SW 1271 (cell line): ENCODE measurements around the gene FRS3.
"Not testable (repeated sequence)": the region's sequence is repeated elsewhere in the genome, so short reads cannot be mapped to it uniquely, and the experiment has no call there.

Source experiments
- DNase-seq, 2 experiments: peaks; one replicate each; lab custom pipeline; 2025; lab: John Stamatoyannopoulos, UW

The FRS3 gene, protein sequence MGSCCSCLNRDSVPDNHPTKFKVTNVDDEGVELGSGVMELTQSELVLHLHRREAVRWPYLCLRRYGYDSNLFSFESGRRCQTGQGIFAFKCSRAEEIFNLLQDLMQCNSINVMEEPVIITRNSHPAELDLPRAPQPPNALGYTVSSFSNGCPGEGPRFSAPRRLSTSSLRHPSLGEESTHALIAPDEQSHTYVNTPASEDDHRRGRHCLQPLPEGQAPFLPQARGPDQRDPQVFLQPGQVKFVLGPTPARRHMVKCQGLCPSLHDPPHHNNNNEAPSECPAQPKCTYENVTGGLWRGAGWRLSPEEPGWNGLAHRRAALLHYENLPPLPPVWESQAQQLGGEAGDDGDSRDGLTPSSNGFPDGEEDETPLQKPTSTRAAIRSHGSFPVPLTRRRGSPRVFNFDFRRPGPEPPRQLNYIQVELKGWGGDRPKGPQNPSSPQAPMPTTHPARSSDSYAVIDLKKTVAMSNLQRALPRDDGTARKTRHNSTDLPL

GRCh38 chr6:41779788-41780550 is at the start of gene FRS3:
FRS3 (minus strand) TSS chr6:41779900; CDS start chr6:41776987, 2,913 bp downstream.
- DNase-seq = peak; percentile 80 to 94

DNA sequence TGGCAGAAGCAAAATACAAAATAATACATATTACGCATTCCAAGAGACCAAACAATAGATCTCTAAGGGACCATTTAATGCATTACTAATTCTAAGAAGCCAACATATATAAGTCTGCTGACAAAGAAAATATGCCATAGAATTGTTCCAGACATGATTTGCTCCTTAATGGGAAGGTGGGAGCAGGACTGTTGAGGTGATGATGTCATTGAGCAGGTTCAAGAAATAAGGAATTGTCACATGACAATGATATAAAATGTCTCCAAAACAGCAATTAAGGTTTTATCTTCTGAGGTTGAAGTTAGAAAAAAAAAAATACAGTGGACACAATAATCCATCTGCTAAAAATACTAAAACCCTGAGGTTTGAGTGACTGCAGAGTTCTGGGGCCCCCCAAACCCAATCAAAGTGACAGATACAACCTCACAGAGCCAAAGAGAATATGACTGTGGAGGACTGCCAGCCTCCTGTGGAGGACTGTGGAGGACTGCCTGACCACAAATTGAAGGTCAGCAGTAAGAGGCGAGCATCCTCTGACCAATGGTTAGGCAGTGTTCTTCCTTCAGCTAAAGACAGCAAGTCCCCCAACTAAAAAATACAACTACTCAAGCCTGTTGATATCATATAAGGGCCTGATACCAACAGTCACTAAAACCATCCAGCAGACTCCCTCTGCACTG is 46.8 kb upstream of the FRS3 start:
- DNase-seq = no peak

DNA sequence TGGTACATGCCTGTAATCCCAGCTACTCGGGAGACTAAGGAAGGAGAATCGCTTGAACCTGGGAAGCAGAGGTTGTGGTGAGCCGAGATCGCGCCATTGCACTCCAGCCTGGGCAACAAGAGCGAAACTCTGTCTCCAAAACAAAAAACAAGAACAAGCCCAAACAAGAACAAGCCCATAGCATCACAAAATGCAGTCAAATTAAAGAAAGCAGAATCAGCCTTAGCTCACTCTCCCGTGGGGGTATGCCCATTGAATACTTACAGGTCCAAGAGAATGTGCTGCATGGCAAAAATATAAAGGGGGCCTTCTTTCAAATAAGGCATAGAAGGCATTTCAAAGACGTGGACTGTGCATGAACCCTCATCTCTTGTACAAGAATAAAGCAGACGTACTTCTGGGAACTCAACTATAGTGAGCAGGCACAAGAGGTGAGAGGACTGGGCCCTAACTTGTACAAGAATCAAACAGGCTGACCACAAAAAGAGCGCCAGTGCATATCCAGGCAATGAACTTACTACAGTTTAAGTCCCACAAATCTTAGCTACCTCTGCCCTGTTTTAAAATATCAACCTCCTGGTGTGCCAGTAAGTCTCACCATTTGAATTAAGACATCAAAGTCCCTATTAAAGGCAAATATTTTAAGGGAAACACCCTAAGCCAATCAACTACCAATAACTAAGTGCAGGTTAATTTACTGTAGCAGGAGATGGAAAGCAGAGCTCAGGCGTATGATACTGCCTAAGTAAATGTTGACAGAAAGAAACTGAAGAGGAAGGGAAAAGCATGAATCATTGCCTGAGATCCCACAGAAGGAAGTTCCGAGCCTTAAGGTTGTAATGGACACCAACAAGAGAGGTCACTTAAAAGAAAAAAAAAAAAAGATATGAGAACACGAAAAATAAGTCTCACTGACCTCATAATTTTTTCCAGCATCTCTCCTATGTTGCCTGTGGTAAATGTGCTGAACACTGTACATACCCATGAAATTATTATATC is 45.2 kb upstream of the FRS3 start:
- DNase-seq = no peak

DNA sequence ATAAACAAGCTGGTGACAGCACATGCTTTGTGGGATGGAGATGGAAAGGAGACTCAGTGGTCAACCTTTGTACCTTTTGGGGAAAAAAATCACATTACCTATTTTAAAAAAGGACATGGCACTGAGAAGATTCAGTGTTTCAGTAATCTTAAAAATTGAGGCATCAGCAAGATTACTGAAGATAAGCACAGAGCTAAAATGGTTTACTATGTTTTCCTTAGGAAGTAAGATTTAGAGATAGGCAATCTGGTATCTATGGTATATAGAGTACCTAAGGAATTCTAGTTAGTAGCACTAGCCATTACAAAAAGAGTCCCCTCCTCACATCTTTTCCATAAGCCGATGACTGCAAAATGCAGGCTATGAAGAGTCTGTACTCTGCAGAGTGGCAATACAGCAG is 43.5 kb upstream of the FRS3 start:
- DNase-seq = no peak

DNA sequence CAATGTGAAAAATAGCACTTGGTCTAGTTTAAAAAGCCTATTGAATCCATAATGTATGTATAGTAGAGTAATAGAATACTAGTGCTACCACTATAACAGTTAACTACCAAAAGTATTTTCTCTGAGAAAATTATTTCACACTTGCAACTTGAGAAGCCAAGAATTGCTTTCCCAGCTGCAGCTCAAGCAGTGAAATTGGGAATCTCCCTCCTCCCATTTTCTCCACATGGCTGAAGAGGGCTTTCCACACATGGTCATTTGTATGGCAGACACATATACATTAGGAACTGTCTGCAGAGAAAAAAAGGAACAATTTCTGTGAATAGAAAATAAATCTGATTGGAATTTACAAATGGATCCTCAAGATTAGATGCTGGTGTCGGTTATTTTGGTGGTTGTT is 42.3 kb upstream of the FRS3 start:
- DNase-seq = no peak

DNA sequence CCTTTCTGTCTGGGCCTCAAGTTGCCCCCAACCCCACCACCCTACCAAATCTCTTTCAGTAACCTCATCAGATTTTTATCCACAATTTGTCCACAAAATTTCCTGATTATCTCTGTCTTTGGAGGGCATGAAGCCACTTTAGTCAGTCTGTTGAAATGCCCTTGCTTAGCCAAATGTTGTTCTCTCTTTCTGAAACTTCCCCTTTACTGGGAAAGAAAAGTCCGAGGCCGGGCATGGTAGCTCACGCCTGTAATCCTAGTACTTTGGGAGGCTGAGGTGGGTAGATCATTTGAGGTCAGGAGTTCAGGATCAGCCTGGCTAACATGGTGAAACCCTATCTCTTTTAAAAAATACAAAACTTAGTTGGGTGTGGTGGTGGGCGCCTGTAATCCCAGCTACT is 41.6 kb upstream of the FRS3 start:
- no peak for DNase-seq

GRCh38 chr6:41818271-41819054 is 38.8 kb upstream of the FRS3 start:
- no peak for DNase-seq

GRCh38 chr6:41815587-41815986 is 35.9 kb upstream of the FRS3 start:
- DNase-seq = no peak

DNA sequence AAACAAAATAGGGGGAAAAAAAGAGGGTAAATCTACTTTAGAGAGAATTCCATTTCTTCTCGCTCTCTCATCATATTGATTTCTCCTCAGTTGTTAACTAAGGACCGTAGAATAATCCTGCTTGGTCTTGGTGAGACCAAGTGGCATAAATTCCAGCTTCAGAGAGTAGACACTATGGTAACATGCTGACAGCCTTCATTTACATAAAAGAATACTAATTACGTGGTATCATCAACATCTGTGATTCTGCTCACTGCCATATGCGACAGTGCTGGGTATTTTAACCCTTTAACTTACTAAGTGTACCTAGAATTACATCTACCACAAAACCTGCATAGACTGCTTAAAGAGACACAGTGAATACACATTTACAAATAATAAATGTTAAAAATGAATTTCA is 34.9 kb upstream of the FRS3 start:
- no peak for DNase-seq

- no peak for DNase-seq
Observed at GRCh38 chr6:41813956-41814355, 34.3 kb upstream of the FRS3 start.

GRCh38 chr6:41813469-41813868 is 33.8 kb upstream of the FRS3 start:
- DNase-seq = no peak

GRCh38 chr6:41811946-41812345 is 32.2 kb upstream of the FRS3 start:
- not testable (repeated sequence) for DNase-seq

- DNase-seq = no peak
Observed at GRCh38 chr6:41811095-41811494, 31.4 kb upstream of the FRS3 start.

DNA sequence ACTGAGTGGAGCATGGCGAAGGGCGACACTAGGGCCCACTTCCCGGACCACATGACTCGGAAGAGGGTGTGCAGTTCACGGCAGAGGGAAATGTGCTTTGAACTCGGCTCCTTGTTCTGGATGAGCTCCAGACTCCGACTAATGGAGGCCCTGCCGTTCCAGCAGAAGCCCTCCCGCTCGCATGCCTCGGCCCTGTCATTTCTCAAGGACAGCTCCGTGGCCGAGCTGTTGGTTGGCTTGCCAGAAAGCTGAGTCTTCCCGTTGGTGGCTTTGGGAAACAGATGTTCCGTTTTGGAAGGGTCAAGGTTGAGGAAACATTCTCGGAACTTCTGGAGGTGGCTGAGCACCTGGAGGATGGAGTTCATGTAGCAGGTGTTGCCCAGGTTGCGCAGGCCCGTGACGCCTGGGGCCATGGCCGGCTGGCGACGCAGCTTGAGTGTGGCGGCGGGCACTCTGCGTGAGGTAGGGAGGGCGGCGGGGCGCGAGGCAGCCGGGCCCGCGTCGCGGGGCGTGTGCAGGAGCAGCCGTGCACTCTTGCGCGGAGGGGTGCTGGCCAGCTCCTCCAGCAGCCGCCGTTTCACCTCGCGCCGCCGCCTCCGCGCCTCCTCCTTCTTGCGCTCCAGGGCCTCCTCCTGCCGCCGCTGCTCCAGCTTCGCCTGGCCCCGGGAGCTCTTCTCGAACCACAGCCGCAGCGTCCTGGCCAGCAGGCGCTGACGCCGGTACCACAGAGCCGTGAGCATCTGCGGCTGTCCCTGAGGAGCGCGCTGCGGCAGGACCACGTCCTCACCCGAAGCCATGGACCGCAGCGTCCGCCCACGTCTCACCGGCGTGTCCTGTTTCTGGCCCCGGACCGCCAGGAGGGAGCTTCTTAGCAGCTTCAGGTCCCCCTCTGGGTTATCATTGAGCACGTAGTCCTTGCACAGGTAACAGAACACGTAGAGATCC is 26.4 kb upstream of the FRS3 start:
- no peak for DNase-seq

- DNase-seq = peak in 1 of 2 experiments; percentile 17
Observed at GRCh38 chr6:41801380-41801779, 21.7 kb upstream of the FRS3 start.

- DNase-seq = no peak
Observed at GRCh38 chr6:41799559-41799911, 19.8 kb upstream of the FRS3 start.

DNA sequence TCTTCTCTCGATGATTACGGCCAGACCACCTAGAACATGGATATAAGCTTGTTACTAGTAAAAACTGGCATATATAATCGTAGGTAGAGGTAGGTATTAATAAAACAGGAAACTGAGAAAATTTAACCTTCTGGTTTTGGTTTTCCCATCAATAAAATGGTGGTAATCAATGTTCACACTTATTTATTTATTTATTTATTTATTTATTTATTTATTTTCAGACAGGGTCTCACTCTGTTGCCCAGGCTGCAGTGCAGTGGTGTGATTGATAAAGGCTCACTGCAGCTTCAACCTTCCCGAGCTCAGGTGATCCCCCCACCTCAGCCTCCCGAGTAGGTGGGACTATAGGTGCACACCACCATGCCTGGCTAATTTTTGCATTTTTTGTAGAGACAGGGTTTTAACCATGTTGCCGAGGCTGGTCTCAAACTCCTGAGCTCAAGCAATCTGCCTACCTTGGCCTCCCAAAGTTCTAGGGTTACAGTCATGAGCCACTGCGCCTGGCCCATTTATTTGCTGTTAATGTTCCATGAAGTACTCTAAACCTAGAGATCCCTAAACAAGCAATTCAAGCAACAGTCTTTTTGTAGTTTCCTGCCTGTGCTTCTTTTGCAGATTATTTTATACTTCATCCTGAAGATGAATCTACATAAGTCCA is 19.3 kb upstream of the FRS3 start:
- no peak for DNase-seq

DNA sequence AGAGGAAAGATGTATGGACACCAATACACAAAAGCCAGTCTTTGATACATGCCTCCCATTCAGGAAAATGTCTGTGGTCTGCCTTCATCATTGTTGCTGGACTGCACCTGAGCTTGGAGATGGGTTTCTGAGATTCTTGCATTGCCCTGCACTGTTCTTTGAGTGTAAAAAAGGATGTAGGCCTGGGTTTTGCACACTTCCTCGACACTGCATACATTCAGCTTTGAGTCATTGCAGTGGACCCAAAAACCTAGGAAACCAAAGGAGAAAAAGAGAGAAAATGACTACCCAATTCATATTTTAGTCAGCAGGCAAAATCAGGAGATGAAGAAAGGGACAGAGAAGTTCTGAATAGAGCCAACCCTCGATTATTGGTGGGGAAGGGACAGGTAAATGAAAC is 16.8 kb upstream of the FRS3 start:
- no peak for DNase-seq

DNA sequence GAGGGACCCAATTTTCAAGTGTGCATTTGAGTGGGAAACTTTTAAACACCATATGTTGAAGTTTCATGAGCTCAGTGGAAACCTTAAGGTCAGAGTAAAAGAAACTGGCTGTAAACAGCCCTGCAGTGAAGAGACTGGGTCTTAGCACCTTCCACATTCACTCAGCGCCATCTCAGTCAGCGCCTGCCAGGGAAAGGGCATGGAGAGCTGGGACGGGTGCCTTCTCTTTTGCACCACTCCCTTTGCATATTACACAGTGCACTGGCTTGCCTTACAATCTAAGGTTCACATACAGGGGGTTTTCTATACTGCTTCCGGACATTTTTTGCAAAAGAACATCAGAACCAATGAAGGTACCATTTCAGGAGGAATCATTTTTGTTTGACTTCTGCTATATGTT is 12.3 kb upstream of the FRS3 start:
- DNase-seq = no peak
